HCT116 (cell line): ENCODE results near the gene FEM1B.

Experiments
- ELF1 ChIP-seq: IDR thresholded peaks from 2 replicates; pipeline ENCODE4 v1.6.1; 2012; ENCODE audit warnings: low read depth, borderline replicate concordance
- EZH2 ChIP-seq: fragments of 200-600 bp; sonication (generic); IDR thresholded peaks from 2 replicates; pipeline ENCODE4 v1.6.1; 2017; ENCODE audit warnings: antibody characterized with exemption, mixed run types
- POLR2A ChIP-seq: IDR thresholded peaks from 2 replicates; pipeline ENCODE4 v1.7.0; 2011; ENCODE audit warnings: borderline replicate concordance; ENCODE audit not compliant: insufficient read depth, insufficient read length; ENCODE audit errors: extremely low read depth
- POLR2AphosphoS5 ChIP-seq: IDR thresholded peaks from 2 replicates; pipeline ENCODE4 v1.6.1; 2011; ENCODE audit warnings: mild to moderate bottlenecking, low read depth, low read length, moderate library complexity
- RAD21 ChIP-seq: IDR thresholded peaks from 2 replicates; pipeline ENCODE4 v1.6.1; 2012; ENCODE audit warnings: low read depth, mild to moderate bottlenecking
- SIN3A ChIP-seq: IDR thresholded peaks from 2 replicates; pipeline ENCODE4 v1.6.1; 2012; ENCODE audit warnings: low read depth
- TCF7L2 ChIP-seq: IDR thresholded peaks from 2 replicates; pipeline ENCODE4 v1.7.0; 2011; ENCODE audit warnings: borderline replicate concordance, inconsistent platforms; ENCODE audit not compliant: insufficient read depth, insufficient read length; ENCODE audit errors: extremely low read depth
- YY1 ChIP-seq: IDR thresholded peaks from 2 replicates; pipeline ENCODE4 v1.6.1; 2011; ENCODE audit warnings: low read length, low read depth, moderate library complexity, mild to moderate bottlenecking; ENCODE audit not compliant: insufficient replicate concordance; ENCODE audit errors: extremely low read depth
- TF ChIP-seq, protein P1 (sequence below), 3 experiments: fragments of 200-600 bp in 1 of 3; sonication (generic) in 1 of 3; IDR thresholded peaks in 2 of 3; conservative IDR thresholded peaks in 1 of 3; 2 replicates each; pipeline ENCODE4 v1.5.1; 2012 to 2017; ENCODE audit warnings: low read depth in 2 of 3, low read length in 2 of 3, antibody characterized with exemption in 1 of 3, borderline replicate concordance in 1 of 3, control low read depth in 1 of 3, mild to moderate bottlenecking in 1 of 3, mixed read lengths in 1 of 3, mixed run types in 1 of 3, moderate library complexity in 1 of 3; ENCODE audit not compliant: insufficient read depth in 1 of 3

- TF ChIP-seq, protein P1, sequence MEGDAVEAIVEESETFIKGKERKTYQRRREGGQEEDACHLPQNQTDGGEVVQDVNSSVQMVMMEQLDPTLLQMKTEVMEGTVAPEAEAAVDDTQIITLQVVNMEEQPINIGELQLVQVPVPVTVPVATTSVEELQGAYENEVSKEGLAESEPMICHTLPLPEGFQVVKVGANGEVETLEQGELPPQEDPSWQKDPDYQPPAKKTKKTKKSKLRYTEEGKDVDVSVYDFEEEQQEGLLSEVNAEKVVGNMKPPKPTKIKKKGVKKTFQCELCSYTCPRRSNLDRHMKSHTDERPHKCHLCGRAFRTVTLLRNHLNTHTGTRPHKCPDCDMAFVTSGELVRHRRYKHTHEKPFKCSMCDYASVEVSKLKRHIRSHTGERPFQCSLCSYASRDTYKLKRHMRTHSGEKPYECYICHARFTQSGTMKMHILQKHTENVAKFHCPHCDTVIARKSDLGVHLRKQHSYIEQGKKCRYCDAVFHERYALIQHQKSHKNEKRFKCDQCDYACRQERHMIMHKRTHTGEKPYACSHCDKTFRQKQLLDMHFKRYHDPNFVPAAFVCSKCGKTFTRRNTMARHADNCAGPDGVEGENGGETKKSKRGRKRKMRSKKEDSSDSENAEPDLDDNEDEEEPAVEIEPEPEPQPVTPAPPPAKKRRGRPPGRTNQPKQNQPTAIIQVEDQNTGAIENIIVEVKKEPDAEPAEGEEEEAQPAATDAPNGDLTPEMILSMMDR (IDR thresholded peaks at IDR 0.05 in 2 of 3, conservative IDR thresholded peaks at IDR 0.05 in 1 of 3; ENCODE audit: borderline replicate concordance in 1 of 3, insufficient read depth in 1 of 3, low read depth in 2 of 3, low read length in 2 of 3), result no peak
- no peak for TF ChIP-seq RAD21
- TF ChIP-seq YY1, result no peak
- no peak for TF ChIP-seq SIN3A
- no peak for TF ChIP-seq POLR2AphosphoS5
- no peak for TF ChIP-seq EZH2
- TF ChIP-seq POLR2A, result no peak
- no peak for TF ChIP-seq TCF7L2
- TF ChIP-seq ELF1, result no peak
Measured at GRCh38 chr15:68232937-68233336, 44.6 kb upstream of the FEM1B start.
